Mesendoderm (in vitro differentiated cells): ENCODE measurements around the gene NAPG.

Experiments
- DNase-seq: peaks from one replicate; pipeline ENCODE4 v3.0.0; 2013
- H2AK5ac ChIP-seq: 2 replicates; pipeline ENCODE4 v1.6.1; 2013; ENCODE audit warnings: low read length, inconsistent platforms
- H2BK120ac ChIP-seq: 2 replicates; pipeline ENCODE4 v1.6.1; 2013; ENCODE audit warnings: low read depth, mild to moderate bottlenecking, low read length, moderate library complexity, mixed read lengths
- H2BK15ac ChIP-seq: replicated peaks from 2 replicates; pipeline ENCODE4 v1.6.1; 2013; ENCODE audit warnings: low read depth, mild to moderate bottlenecking, moderate library complexity
- H2BK5ac ChIP-seq: 2 replicates; pipeline ENCODE4 v1.6.1; 2013; ENCODE audit warnings: low read length, inconsistent platforms
- H3K18ac ChIP-seq: 2 replicates; pipeline ENCODE4 v1.6.1; 2013; ENCODE audit warnings: mild to moderate bottlenecking, low read length, mixed read lengths
- H3K23ac ChIP-seq: one replicate; pipeline ENCODE4 v1.6.1; 2013; ENCODE audit warnings: low read length
- H3K27ac ChIP-seq: 2 replicates; pipeline ENCODE4 v1.5.1; 2013; ENCODE audit warnings: low read depth, mild to moderate bottlenecking, inconsistent platforms, low read length, moderate library complexity
- H3K27me3 ChIP-seq: 2 replicates; pipeline ENCODE4 v1.6.1; 2013; ENCODE audit warnings: low read length, control low read depth, mild to moderate bottlenecking, inconsistent platforms; ENCODE audit not compliant: insufficient read depth, poor library complexity
- H3K36me3 ChIP-seq: 2 replicates; pipeline ENCODE4 v1.6.1; 2013; ENCODE audit warnings: low read length, inconsistent platforms; ENCODE audit not compliant: control insufficient read depth, insufficient read depth
- H3K4ac ChIP-seq: one replicate; pipeline ENCODE4 v1.6.1; 2013; ENCODE audit warnings: low read depth, mild to moderate bottlenecking, low read length, moderate library complexity
- H3K4me1 ChIP-seq: 2 replicates; pipeline ENCODE4 v1.6.1; 2013; ENCODE audit warnings: low read depth, low read length, inconsistent platforms; ENCODE audit not compliant: control insufficient read depth
- H3K4me2 ChIP-seq: 2 replicates; pipeline ENCODE4 v1.6.1; 2013; ENCODE audit warnings: low read length
- H3K4me3 ChIP-seq: 2 replicates; pipeline ENCODE4 v1.5.1; 2013; ENCODE audit warnings: mild to moderate bottlenecking, low read length
- H3K56ac ChIP-seq: one replicate; pipeline ENCODE4 v1.6.1; 2013; ENCODE audit warnings: low read length
- H3K79me1 ChIP-seq: 2 replicates; pipeline ENCODE4 v1.6.1; 2013; ENCODE audit warnings: low read length, inconsistent platforms
- H3K79me2 ChIP-seq: 2 replicates; pipeline ENCODE4 v1.6.1; 2013; ENCODE audit warnings: mild to moderate bottlenecking, low read length; ENCODE audit not compliant: control insufficient read depth, insufficient read depth
- H3K9ac ChIP-seq: 2 replicates; pipeline ENCODE4 v1.6.1; 2013; ENCODE audit warnings: low read length, inconsistent platforms
- H4K5ac ChIP-seq: one replicate; pipeline ENCODE4 v1.6.1; 2013; ENCODE audit warnings: low read length
- H4K8ac ChIP-seq: one replicate; pipeline ENCODE4 v1.6.1; 2013; ENCODE audit warnings: low read depth, mild to moderate bottlenecking, control low read depth, low read length, moderate library complexity
- WGBS: extraction: QIAGEN DNeasy Blood & Tissue Kit; methylation state at CpG from one replicate; pipeline ENCODE4 v1.1.7; 2013; ENCODE audit warnings: low lambda C conversion rate, missing lambda C conversion rate; ENCODE audit not compliant: insufficient coverage; ENCODE audit errors: extremely low coverage; 5-methylcytosine and 5-hydroxymethylcytosine counted together

The NAPG gene

DNA sequence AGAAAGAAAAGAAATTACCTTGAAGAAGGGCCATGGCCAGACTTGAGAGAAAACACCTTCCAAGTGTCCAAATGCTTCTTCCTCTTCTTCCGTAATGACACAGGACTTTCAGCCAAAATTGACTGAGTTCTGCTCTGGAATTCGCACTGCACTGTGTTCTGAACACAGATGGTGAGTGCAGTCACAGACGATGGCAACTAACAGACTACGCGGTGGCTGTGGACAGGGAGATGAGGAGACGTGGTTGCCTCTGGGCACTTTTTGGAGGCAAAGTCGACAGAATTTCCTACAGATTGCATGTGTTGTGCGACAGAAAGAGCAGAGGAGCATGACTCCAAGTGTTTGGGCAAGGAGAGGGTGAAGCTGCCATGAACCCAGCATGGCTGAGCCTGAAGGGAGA, 4.3 kb upstream of the NAPG start:
- Histone ChIP-seq H3K27ac (no peak overlapping the region), H3K27me3 (no peaks in the 10 kb centered on the region), H3K4me3 (no peak overlapping the region), H3K4ac (no peak overlapping the region), H3K9ac (no peak overlapping the region), H3K4me2 (no peak overlapping the region), H4K8ac (no peak overlapping the region), H3K23ac (no peak overlapping the region), H3K79me1 (peaks cover 2% of the 10 kb centered on the region), H3K36me3 (no peaks in the 10 kb centered on the region), H4K5ac (no peak overlapping the region), H3K18ac (no peak overlapping the region), H3K4me1 (no peaks in the 10 kb centered on the region), H2BK120ac (no peak overlapping the region), H2BK15ac (no peak overlapping the region), H2AK5ac (peak overlapping the region; percentile 18), H2BK5ac (no peak overlapping the region), H3K56ac (no peak overlapping the region), H3K79me2 (peaks cover 4% of the 10 kb centered on the region)
- no peak for DNase-seq
- no CpG with 5 or more reads among the region's 8 CpGs for WGBS

DNA sequence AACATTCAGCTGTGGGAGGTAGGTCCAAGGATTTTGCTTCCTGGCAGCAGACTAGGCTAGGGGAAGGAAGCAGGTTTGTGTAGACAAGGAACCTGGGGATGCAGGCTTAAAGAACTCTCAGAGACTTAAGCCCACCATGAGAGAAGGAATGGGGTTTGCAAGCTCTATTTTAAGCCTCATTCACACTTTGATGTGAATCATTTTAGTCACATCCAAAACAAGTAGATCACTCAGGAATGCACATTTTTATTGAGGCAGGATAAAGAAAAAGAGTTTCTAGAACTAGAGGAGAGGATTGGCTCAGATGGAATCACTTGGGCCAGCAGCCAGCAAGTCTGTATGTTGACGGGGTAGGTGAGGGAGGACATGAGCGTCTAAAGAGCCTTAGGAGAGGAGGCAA, 3.3 kb upstream of the NAPG start:
- H3K18ac ChIP-seq = no peak overlapping the region
- no peak overlapping the region for H3K4ac ChIP-seq
- peaks cover 11% of the 10 kb centered on the region for H3K79me2 ChIP-seq

DNA sequence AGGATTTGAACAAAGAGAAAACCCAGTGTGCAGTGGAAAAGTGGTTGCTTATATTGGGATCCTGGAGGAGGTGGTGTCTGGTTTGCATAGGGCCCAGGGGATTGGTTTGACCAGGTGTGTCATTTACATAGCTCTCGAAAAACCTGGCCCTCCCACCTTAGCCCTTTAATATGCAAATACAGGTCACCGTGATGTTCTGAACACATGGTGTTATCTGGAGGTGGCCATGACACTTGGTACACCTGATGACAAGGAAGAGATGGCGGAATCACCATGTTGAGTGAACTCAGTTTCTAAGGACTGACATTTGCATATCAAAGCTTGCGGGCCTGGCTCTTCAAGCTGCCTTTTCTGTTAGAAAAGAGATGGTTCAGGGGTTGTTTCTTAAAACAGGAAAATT, 2.3 kb upstream of the NAPG start:
- no peak overlapping the region for H3K23ac ChIP-seq
- H4K5ac ChIP-seq = no peak overlapping the region
- DNase-seq = no peak
- H3K4ac ChIP-seq = no peak overlapping the region
- no peak overlapping the region for H4K8ac ChIP-seq
- no peak overlapping the region for H2BK15ac ChIP-seq
- H3K4me1 ChIP-seq = peaks cover 5% of the 10 kb centered on the region
- no peak overlapping the region for H3K18ac ChIP-seq
- no peak overlapping the region for H3K4me3 ChIP-seq
- H3K56ac ChIP-seq = no peak overlapping the region
- no peaks in the 10 kb centered on the region for H3K36me3 ChIP-seq
- no peak overlapping the region for H2AK5ac ChIP-seq
- H3K79me1 ChIP-seq = peaks cover 5% of the 10 kb centered on the region
- H3K27ac ChIP-seq = no peak overlapping the region
- H3K27me3 ChIP-seq = no peaks in the 10 kb centered on the region
- no peak overlapping the region for H2BK5ac ChIP-seq
- no peak overlapping the region for H2BK120ac ChIP-seq
- H3K4me2 ChIP-seq = no peak overlapping the region
- H3K9ac ChIP-seq = no peak overlapping the region
- H3K79me2 ChIP-seq = peaks cover 21% of the 10 kb centered on the region
- WGBS = no CpG with 5 or more reads among the region's 4 CpGs

More for the DNA sequence above, 3.3 kb upstream of the NAPG start:
- no peak overlapping the region for H3K4me2 ChIP-seq
- H3K79me1 ChIP-seq = peaks cover 4% of the 10 kb centered on the region
- H2BK120ac ChIP-seq = no peak overlapping the region
- no peak for DNase-seq
- H3K36me3 ChIP-seq = no peaks in the 10 kb centered on the region
- H3K27me3 ChIP-seq = no peaks in the 10 kb centered on the region
- WGBS = no CpG with 5 or more reads among the region's 2 CpGs
- H3K23ac ChIP-seq = no peak overlapping the region
- H4K8ac ChIP-seq = no peak overlapping the region
- H2AK5ac ChIP-seq = no peak overlapping the region
- no peak overlapping the region for H2BK15ac ChIP-seq
- H3K4me3 ChIP-seq = no peak overlapping the region
- H4K5ac ChIP-seq = no peak overlapping the region
- no peak overlapping the region for H3K56ac ChIP-seq
- no peak overlapping the region for H2BK5ac ChIP-seq
- no peak overlapping the region for H3K27ac ChIP-seq
- peaks cover under 1% of the 10 kb centered on the region for H3K4me1 ChIP-seq
- H3K9ac ChIP-seq = no peak overlapping the region

DNA sequence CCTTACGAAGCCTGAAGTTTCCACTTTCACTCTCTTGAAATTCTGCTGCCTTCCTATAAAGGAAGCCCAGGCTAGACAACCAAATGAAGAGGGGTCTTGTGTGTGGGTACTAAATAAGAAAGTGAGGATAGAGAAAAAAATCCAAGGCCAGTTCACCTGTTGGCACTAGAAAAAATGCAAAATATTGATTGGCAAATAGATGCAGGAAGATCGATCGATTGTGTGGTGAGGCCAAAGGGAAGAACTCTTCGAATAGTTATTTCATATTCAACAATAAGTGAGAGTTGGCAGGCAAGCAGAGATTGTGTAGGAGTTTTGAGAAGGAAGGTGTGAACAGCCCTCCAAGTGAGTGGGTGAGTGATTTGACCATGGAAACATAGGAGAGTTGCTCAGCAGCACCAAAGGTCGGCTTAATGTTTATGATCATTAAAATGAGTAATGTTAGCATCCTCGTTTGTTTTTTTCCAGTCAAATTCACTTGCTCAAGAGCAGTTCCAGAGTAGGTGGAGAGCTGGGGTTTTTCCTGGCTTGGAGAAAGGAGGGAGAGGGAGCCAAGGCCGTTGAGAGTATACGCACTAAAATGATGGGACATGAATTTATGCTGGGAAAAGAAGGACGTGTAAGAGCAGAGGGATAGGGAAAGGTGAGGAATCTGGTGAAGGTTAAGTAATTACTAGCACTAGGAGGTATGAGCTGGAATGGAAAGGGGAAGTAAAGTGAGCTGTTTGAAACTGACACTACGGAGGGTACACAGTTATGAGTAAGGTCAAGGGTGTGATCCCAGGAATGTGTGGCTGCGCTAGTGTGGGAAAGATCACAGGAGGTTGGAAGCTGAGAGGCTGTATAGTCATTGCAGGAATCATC, 1.1 kb upstream of the NAPG start:
- no CpG with 5 or more reads among the region's 11 CpGs for WGBS
- H3K36me3 ChIP-seq = no peaks in the 10 kb centered on the region
- no peak overlapping the region for H3K4me3 ChIP-seq
- H3K27ac ChIP-seq = no peak overlapping the region
- no peak overlapping the region for H2BK120ac ChIP-seq
- H3K4me1 ChIP-seq = peaks cover 5% of the 10 kb centered on the region
- H3K79me2 ChIP-seq = peaks cover 30% of the 10 kb centered on the region
- H2AK5ac ChIP-seq = no peak overlapping the region
- no peak overlapping the region for H3K4me2 ChIP-seq
- no peak overlapping the region for H2BK5ac ChIP-seq
- H3K79me1 ChIP-seq = peaks cover 5% of the 10 kb centered on the region
- no peak overlapping the region for H3K56ac ChIP-seq
- peak overlapping the region; percentile 0 for H4K8ac ChIP-seq
- H3K23ac ChIP-seq = no peak overlapping the region
- no peaks in the 10 kb centered on the region for H3K27me3 ChIP-seq
- no peak for DNase-seq
- no peak overlapping the region for H3K18ac ChIP-seq
- H2BK15ac ChIP-seq = no peak overlapping the region
- no peak overlapping the region for H3K4ac ChIP-seq
- H3K9ac ChIP-seq = no peak overlapping the region
- peak overlapping the region; percentile 72 for H4K5ac ChIP-seq

DNA sequence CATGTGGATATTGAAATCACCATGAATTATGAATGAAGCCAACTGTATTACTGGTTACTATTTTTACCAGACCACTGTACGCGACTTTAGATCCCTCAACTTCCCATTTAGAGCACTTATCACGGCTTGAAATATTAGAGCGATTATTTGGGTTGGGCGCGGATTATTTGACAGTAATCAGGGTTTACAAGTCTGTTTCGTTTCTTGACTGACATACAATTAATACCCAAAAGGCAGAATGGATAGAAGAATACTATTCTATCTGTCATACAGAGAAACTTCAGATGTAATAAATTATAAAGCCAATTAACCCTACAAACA, 496 bp upstream of the NAPG start:
- Histone ChIP-seq H3K4me3 (no peak overlapping the region), H3K36me3 (no peaks in the 10 kb centered on the region), H3K23ac (no peak overlapping the region), H2BK5ac (no peak overlapping the region), H2BK120ac (no peak overlapping the region), H3K4me2 (peak overlapping the region; percentile 51), H3K18ac (no peak overlapping the region), H4K5ac (peak overlapping the region; percentile 72), H2AK5ac (no peak overlapping the region), H3K4ac (no peak overlapping the region), H2BK15ac (no peak overlapping the region), H3K27ac (no peak overlapping the region), H3K79me2 (peaks cover 35% of the 10 kb centered on the region), H3K56ac (no peak overlapping the region), H4K8ac (peak overlapping the region; percentile 0), H3K79me1 (peaks cover 8% of the 10 kb centered on the region), H3K27me3 (no peaks in the 10 kb centered on the region), H3K4me1 (peaks cover 7% of the 10 kb centered on the region), H3K9ac (peak overlapping the region; percentile 41)
- WGBS = no CpG with 5 or more reads among the region's 7 CpGs
- DNase-seq = no peak

DNA sequence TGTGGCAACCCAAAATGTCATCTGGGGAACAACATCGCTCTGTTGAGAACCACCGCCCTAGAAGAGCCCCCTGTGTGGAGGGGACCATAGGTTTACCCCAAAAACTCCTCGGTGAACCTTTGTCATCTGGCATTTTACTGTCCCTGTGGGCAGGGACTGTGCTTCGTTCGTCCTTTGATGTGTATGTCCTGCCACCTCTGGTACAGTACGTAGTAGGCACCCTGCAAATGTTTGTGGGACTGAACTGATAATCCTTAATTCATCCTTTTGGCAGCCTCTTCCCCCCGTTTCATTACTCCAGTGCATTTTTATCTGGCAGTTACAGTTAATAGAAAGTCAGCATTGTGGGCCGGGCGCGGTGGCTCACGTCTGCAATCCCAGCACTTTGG, 728 bp downstream of the NAPG start:
- no peak overlapping the region for H2BK5ac ChIP-seq
- DNase-seq = no peak
- peak overlapping the region; percentile 92 for H3K56ac ChIP-seq
- H2AK5ac ChIP-seq = no peak overlapping the region
- H3K79me2 ChIP-seq = peaks cover 40% of the 10 kb centered on the region
- peaks cover 7% of the 10 kb centered on the region for H3K4me1 ChIP-seq
- no peak overlapping the region for H3K4ac ChIP-seq
- peak overlapping the region; percentile 69 for H3K4me2 ChIP-seq
- H3K27ac ChIP-seq = no peak overlapping the region
- no peaks in the 10 kb centered on the region for H3K36me3 ChIP-seq
- peaks cover 9% of the 10 kb centered on the region for H3K79me1 ChIP-seq
- H3K9ac ChIP-seq = peak overlapping the region; percentile 86
- no peaks in the 10 kb centered on the region for H3K27me3 ChIP-seq
- no peak overlapping the region for H2BK15ac ChIP-seq
- H3K18ac ChIP-seq = no peak overlapping the region
- H2BK120ac ChIP-seq = no peak overlapping the region
- no peak overlapping the region for H4K5ac ChIP-seq
- no peak overlapping the region for H3K23ac ChIP-seq
- H3K4me3 ChIP-seq = peak overlapping the region; percentile 83
- H4K8ac ChIP-seq = no peak overlapping the region
- no CpG with 5 or more reads among the region's 11 CpGs for WGBS
